Upper lobe of left lung (tissue), 4 donors: ENCODE data around the gene MAN2B2.

Experiments
- CTCF ChIP-seq, 6 experiments: fragments of 450-650 bp in 4 of 6; fragments of 200-600 bp in 2 of 6; sonication (generic) in 2 of 6; IDR thresholded peaks; one replicate each; pipeline ENCODE4 v1.5.1; 2016 to 2019; ENCODE audit warnings: antibody characterized with exemption in 6 of 6
- POLR2A ChIP-seq, 4 donors: fragments of 450-650 bp; IDR thresholded peaks; one replicate each; pipeline ENCODE4 v1.5.1; 2016 to 2017; ENCODE audit warnings: antibody characterized with exemption in 4 of 4, mild to moderate bottlenecking in 2 of 4
- POLR2AphosphoS5 ChIP-seq, 2 donors: sonication (generic); formaldehyde crosslinking; IDR thresholded peaks; one replicate each; pipeline ENCODE4 v1.5.1; 2017; ENCODE audit warnings: antibody characterized with exemption in 2 of 2

GRCh38 chr4:6618386-6619115 is 43.6 kb downstream of the MAN2B2 start:
- TF ChIP-seq POLR2AphosphoS5 (IDR thresholded peaks at IDR 0.05) (no peak), CTCF (IDR thresholded peaks at IDR 0.05) (no peak), POLR2A (IDR thresholded peaks at IDR 0.05) (no peak)
